H9 (cell line): ENCODE results near the gene RALGDS. TPM values are rescaled to one million over a fixed set of nuclear protein-coding genes. Genes with fewer than 3 reads are reported as not detected.

Source experiments
- DNase-seq: peaks from one replicate; pipeline ENCODE4 v3.0.0-alpha.2; 2017
- H2AFZ ChIP-seq: one replicate; pipeline ENCODE4 v1.6.1; 2013; ENCODE audit warnings: mild to moderate bottlenecking, low read length, control low read depth, moderate library complexity
- H2AK5ac ChIP-seq: 2 replicates; pipeline ENCODE4 v1.6.1; 2013; ENCODE audit warnings: low read length, control low read depth, mixed read lengths; ENCODE audit not compliant: insufficient read length
- H2BK120ac ChIP-seq: one replicate; pipeline ENCODE4 v1.6.1; 2013; ENCODE audit warnings: low read depth, mild to moderate bottlenecking, low read length, control low read depth, inconsistent platforms; ENCODE audit not compliant: poor library complexity, severe bottlenecking
- H2BK12ac ChIP-seq: 2 replicates; pipeline ENCODE4 v1.6.1; 2013; ENCODE audit warnings: low read length, control low read depth, mixed read lengths, low read depth; ENCODE audit not compliant: insufficient read length
- H2BK15ac ChIP-seq: 2 replicates; pipeline ENCODE4 v1.6.1; 2013; ENCODE audit warnings: low read depth, low read length, control low read depth
- H2BK20ac ChIP-seq: one replicate; pipeline ENCODE4 v1.6.1; 2013; ENCODE audit warnings: low read depth, mild to moderate bottlenecking, low read length, control low read depth, inconsistent platforms; ENCODE audit not compliant: poor library complexity, severe bottlenecking
- H2BK5ac ChIP-seq: 2 replicates; pipeline ENCODE4 v1.6.1; 2013; ENCODE audit warnings: low read length, control low read depth, mixed read lengths; ENCODE audit not compliant: insufficient read length
- H3K14ac ChIP-seq: 2 replicates; pipeline ENCODE4 v1.6.1; 2013; ENCODE audit warnings: low read length, control low read depth; ENCODE audit not compliant: insufficient read depth
- H3K18ac ChIP-seq: 2 replicates; pipeline ENCODE4 v1.6.1; 2013; ENCODE audit warnings: low read depth, mild to moderate bottlenecking, mixed read lengths, low read length, control low read depth; ENCODE audit not compliant: insufficient read length
- H3K23ac ChIP-seq: 2 replicates; pipeline ENCODE4 v1.6.1; 2013; ENCODE audit warnings: low read length, control low read depth, mixed read lengths, low read depth; ENCODE audit not compliant: insufficient read length
- H3K23me2 ChIP-seq: 2 replicates; pipeline ENCODE4 v1.6.1; 2013; ENCODE audit warnings: low read depth, mild to moderate bottlenecking, mixed read lengths, low read length, control low read depth; ENCODE audit not compliant: insufficient read length, poor library complexity, severe bottlenecking
- H3K27ac ChIP-seq: 2 replicates; pipeline ENCODE4 v1.5.1; 2013; ENCODE audit warnings: low read length, control low read depth, mixed read lengths, low read depth; ENCODE audit not compliant: insufficient read length
- H3K27me3 ChIP-seq: 2 replicates; pipeline ENCODE4 v1.6.1; 2013; ENCODE audit warnings: low read length, control low read depth, inconsistent platforms; ENCODE audit not compliant: insufficient read depth
- H3K4ac ChIP-seq: 2 replicates; pipeline ENCODE4 v1.6.1; 2013; ENCODE audit warnings: low read depth, mild to moderate bottlenecking, control low read depth, inconsistent platforms, low read length, moderate library complexity
- H3K4me1 ChIP-seq: 2 replicates; pipeline ENCODE4 v1.6.1; 2013; ENCODE audit warnings: low read length, control low read depth, inconsistent platforms; ENCODE audit not compliant: insufficient read depth
- H3K4me2 ChIP-seq: 2 replicates; pipeline ENCODE4 v1.6.1; 2013; ENCODE audit warnings: low read length, control low read depth, mixed read lengths; ENCODE audit not compliant: insufficient read length, insufficient read depth
- H3K56ac ChIP-seq: 2 replicates; pipeline ENCODE4 v1.6.1; 2013; ENCODE audit warnings: low read depth, mild to moderate bottlenecking, mixed read lengths, low read length, control low read depth; ENCODE audit not compliant: insufficient read length
- H3K79me1 ChIP-seq: 2 replicates; pipeline ENCODE4 v1.6.1; 2013; ENCODE audit warnings: low read depth, mild to moderate bottlenecking, moderate library complexity, low read length, control low read depth, inconsistent platforms; ENCODE audit not compliant: insufficient read depth, poor library complexity, severe bottlenecking
- H3K79me2 ChIP-seq: 2 replicates; pipeline ENCODE4 v1.6.1; 2013; ENCODE audit warnings: low read length, control low read depth, inconsistent platforms; ENCODE audit not compliant: insufficient read depth
- H3K9ac ChIP-seq: 2 replicates; pipeline ENCODE4 v1.6.1; 2013; ENCODE audit warnings: low read length, control low read depth, mixed read lengths; ENCODE audit not compliant: insufficient read length; ENCODE audit errors: extremely low read depth
- H3K9me3 ChIP-seq: one replicate; pipeline ENCODE4 v1.6.1; 2013; ENCODE audit warnings: low read depth, low read length, inconsistent platforms; ENCODE audit not compliant: control insufficient read depth
- H3T11ph ChIP-seq: one replicate; pipeline ENCODE4 v1.6.1; 2013; ENCODE audit warnings: mild to moderate bottlenecking, low read length, control low read depth, inconsistent platforms
- H4K20me1 ChIP-seq: one replicate; pipeline ENCODE4 v1.6.1; 2013; ENCODE audit not compliant: control insufficient read depth, insufficient read length, insufficient read depth
- H4K5ac ChIP-seq: 2 replicates; pipeline ENCODE4 v1.6.1; 2013; ENCODE audit warnings: low read depth, mild to moderate bottlenecking, mixed read lengths, low read length, control low read depth; ENCODE audit not compliant: insufficient read length
- H4K8ac ChIP-seq: replicated peaks from 2 replicates; pipeline ENCODE4 v1.6.1; 2013; ENCODE audit warnings: low read length, control low read depth, mixed read lengths, low read depth; ENCODE audit not compliant: insufficient read length
- H4K91ac ChIP-seq: 2 replicates; pipeline ENCODE4 v1.6.1; 2013; ENCODE audit warnings: low read depth, mild to moderate bottlenecking, moderate library complexity, mixed read lengths, low read length, control low read depth; ENCODE audit not compliant: insufficient read length
- H3K27ac Mint-ChIP-seq, 3 experiments: 2 replicates in 2 of 3; 3 replicates in 1 of 3; pipeline ENCODE4 v1.8.0; 2020 to 2021; ENCODE audit warnings: mixed read lengths in 3 of 3, mild to moderate bottlenecking in 1 of 3, moderate library complexity in 1 of 3
- H3K27me3 Mint-ChIP-seq: 2 replicates; pipeline ENCODE4 v1.8.0; 2021; ENCODE audit warnings: low read depth, mild to moderate bottlenecking, moderate library complexity, mixed read lengths
- H3K36me3 Mint-ChIP-seq, 3 experiments: 2 replicates in 2 of 3; 3 replicates in 1 of 3; pipeline ENCODE4 v1.8.0; 2020 to 2021; ENCODE audit warnings: low read depth in 3 of 3, mixed read lengths in 3 of 3; ENCODE audit not compliant: insufficient read depth in 1 of 3
- H3K4me1 Mint-ChIP-seq, 2 experiments: 2 replicates each; pipeline ENCODE4 v1.8.0; 2020; ENCODE audit warnings: mixed read lengths in 2 of 2
- H3K4me3 Mint-ChIP-seq, 2 experiments: 2 replicates in 1 of 2; 3 replicates in 1 of 2; pipeline ENCODE4 v1.8.0; 2020 to 2021; ENCODE audit warnings: mild to moderate bottlenecking in 2 of 2, mixed read lengths in 2 of 2, moderate library complexity in 1 of 2
- H3K9me3 Mint-ChIP-seq, 2 experiments: 2 replicates in 1 of 2; 3 replicates in 1 of 2; pipeline ENCODE4 v1.8.0; 2020; ENCODE audit warnings: mild to moderate bottlenecking in 2 of 2, mixed read lengths in 2 of 2, moderate library complexity in 1 of 2
- WGBS: extraction: QIAGEN DNeasy Blood & Tissue Kit; methylation state at CpG from one replicate; pipeline ENCODE4 v1.1.7; 2013; ENCODE audit warnings: missing lambda C conversion rate, low lambda C conversion rate, mixed read lengths; ENCODE audit not compliant: insufficient read length; ENCODE audit errors: extremely low coverage; 5-methylcytosine and 5-hydroxymethylcytosine counted together
- total RNA-seq: library from RNA; stranded (reverse); gene quantifications from 2 replicates; pipeline ENCODE4 v1.2.1, GENCODE V29; 2021
- TF ChIP-seq, protein P1 (sequence below): fragments of 200-600 bp; sonication (generic); conservative IDR thresholded peaks from 3 replicates; pipeline ENCODE4 v1.8.0; 2021; ENCODE audit warnings: antibody characterized with exemption, mild to moderate bottlenecking

RALGDS gene
- total RNA-seq, 1 experiment from 2014 or later = 21.3 TPM

DNA sequence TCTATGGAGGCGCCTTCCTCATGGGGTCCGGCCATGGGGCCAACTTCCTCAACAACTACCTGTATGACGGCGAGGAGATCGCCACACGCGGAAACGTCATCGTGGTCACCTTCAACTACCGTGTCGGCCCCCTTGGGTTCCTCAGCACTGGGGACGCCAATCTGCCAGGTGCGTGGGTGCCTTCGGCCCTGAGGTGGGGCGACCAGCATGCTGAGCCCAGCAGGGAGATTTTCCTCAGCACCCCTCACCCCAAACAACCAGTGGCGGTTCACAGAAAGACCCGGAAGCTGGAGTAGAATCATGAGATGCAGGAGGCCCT, 56.0 kb downstream of the RALGDS start:
- no peak overlapping the region for H3K14ac ChIP-seq
- H3K23ac ChIP-seq = no peak overlapping the region
- H3K4me1 ChIP-seq = peaks cover 2% of the 10 kb centered on the region; the same call in 1 of the 2 replicates
- H3K36me3 Mint-ChIP-seq = peaks cover 0 to 2% (median 0%) of the 10 kb centered on the region in 3 experiments; a peak in 1 of 7 replicates
- no peaks in the 10 kb centered on the region for H3K27me3 ChIP-seq
- no peak overlapping the region for H3K27ac Mint-ChIP-seq
- H3K4me3 Mint-ChIP-seq = no peak overlapping the region
- H3K4me2 ChIP-seq = no peak overlapping the region
- peaks cover 12 to 15% of the 10 kb centered on the region in 2 experiments for H3K4me1 Mint-ChIP-seq
- no peak overlapping the region for H2BK12ac ChIP-seq
- no peak overlapping the region for H3K56ac ChIP-seq
- no peaks in the 10 kb centered on the region for H3K79me2 ChIP-seq
- H3K9me3 Mint-ChIP-seq = no peaks in the 10 kb centered on the region
- H3K27ac ChIP-seq = no peak overlapping the region
- H3K9me3 ChIP-seq = no peaks in the 10 kb centered on the region
- H2BK120ac ChIP-seq = no peak overlapping the region
- no peak overlapping the region for H3K4ac ChIP-seq
- no peak overlapping the region for H2BK15ac ChIP-seq
- no peak overlapping the region for H4K91ac ChIP-seq
- no peak overlapping the region for H2BK5ac ChIP-seq
- no peaks in the 10 kb centered on the region for H3K23me2 ChIP-seq
- no peak overlapping the region for H4K5ac ChIP-seq
- no peaks in the 10 kb centered on the region for H3K79me1 ChIP-seq
- no peaks in the 10 kb centered on the region for H3K27me3 Mint-ChIP-seq
- no peak overlapping the region for H4K8ac ChIP-seq
- H4K20me1 ChIP-seq = no peaks in the 10 kb centered on the region
- H2BK20ac ChIP-seq = no peak overlapping the region
- no peak overlapping the region for H2AFZ ChIP-seq
- no peak overlapping the region for H3K18ac ChIP-seq
- no peak overlapping the region for H3K9ac ChIP-seq
- no peak overlapping the region for H3T11ph ChIP-seq
- no CpG with 5 or more reads among the region's 17 CpGs for WGBS
- DNase-seq = no peak
- no peak overlapping the region for H2AK5ac ChIP-seq
- TF ChIP-seq, protein P1, sequence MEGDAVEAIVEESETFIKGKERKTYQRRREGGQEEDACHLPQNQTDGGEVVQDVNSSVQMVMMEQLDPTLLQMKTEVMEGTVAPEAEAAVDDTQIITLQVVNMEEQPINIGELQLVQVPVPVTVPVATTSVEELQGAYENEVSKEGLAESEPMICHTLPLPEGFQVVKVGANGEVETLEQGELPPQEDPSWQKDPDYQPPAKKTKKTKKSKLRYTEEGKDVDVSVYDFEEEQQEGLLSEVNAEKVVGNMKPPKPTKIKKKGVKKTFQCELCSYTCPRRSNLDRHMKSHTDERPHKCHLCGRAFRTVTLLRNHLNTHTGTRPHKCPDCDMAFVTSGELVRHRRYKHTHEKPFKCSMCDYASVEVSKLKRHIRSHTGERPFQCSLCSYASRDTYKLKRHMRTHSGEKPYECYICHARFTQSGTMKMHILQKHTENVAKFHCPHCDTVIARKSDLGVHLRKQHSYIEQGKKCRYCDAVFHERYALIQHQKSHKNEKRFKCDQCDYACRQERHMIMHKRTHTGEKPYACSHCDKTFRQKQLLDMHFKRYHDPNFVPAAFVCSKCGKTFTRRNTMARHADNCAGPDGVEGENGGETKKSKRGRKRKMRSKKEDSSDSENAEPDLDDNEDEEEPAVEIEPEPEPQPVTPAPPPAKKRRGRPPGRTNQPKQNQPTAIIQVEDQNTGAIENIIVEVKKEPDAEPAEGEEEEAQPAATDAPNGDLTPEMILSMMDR = no peak
